A549 (cell line): ENCODE results near the gene FGF14.

ENCODE experiments used
- CHD2 ChIP-seq: fragments of 150-350 bp; IDR thresholded peaks from 2 replicates; pipeline ENCODE4 v1.6.1; 2014; ENCODE audit warnings: low read length; ENCODE audit not compliant: partially characterized antibody
- CHD4 ChIP-seq: fragments of 200-600 bp; sonication (generic); IDR thresholded peaks from 2 replicates; pipeline ENCODE4 v1.6.1; 2016; ENCODE audit warnings: antibody characterized with exemption, mild to moderate bottlenecking, borderline replicate concordance
- CTCF ChIP-seq: fragments of >200 bp; sonication (Bioruptor Twin); formaldehyde crosslinking; IDR thresholded peaks from 3 replicates; pipeline ENCODE4 v1.5.1; 2016
- EP300 ChIP-seq, 2 experiments: fragments of >200 bp; sonication (Bioruptor Twin); formaldehyde crosslinking; IDR thresholded peaks; 2 replicates in 1 of 2; 3 replicates in 1 of 2; pipeline ENCODE4 v1.6.1; 2016 to 2017
- FOXS1 ChIP-seq: fragments of 250-450 bp; sonication (Bioruptor Pico); IDR thresholded peaks from 2 replicates; pipeline ENCODE4 v1.5.0; 2020; ENCODE audit warnings: mild to moderate bottlenecking, moderate library complexity
- HOXB13 ChIP-seq: fragments of 250-450 bp; sonication (Bioruptor Pico); IDR thresholded peaks from 2 replicates; pipeline ENCODE4 v1.5.0; 2020; ENCODE audit warnings: low read depth, mild to moderate bottlenecking, moderate library complexity
- JUNB ChIP-seq: fragments of >200 bp; sonication (Bioruptor Twin); formaldehyde crosslinking; IDR thresholded peaks from 2 replicates; pipeline ENCODE4 v1.6.1; 2016
- MAZ ChIP-seq: fragments of 150-350 bp; IDR thresholded peaks from 2 replicates; pipeline ENCODE4 v1.6.1; 2014; ENCODE audit warnings: antibody characterized with exemption, low read depth, low read length, borderline replicate concordance
- NR3C1 ChIP-seq: fragments of >200 bp; sonication (Bioruptor Twin); formaldehyde crosslinking; IDR thresholded peaks from 3 replicates; pipeline ENCODE4 v1.6.1; 2017
- REST ChIP-seq: fragments of 200-600 bp; sonication (generic); IDR thresholded peaks from 2 replicates; pipeline ENCODE4 v1.6.1; 2016; ENCODE audit warnings: antibody characterized with exemption, mild to moderate bottlenecking, moderate library complexity
- RFX5 ChIP-seq: fragments of 450-650 bp; IDR thresholded peaks from 2 replicates; pipeline ENCODE4 v1.7.1; 2014; ENCODE audit warnings: antibody characterized with exemption, mild to moderate bottlenecking, moderate library complexity
- SMC3 ChIP-seq: fragments of >200 bp; sonication (Bioruptor Twin); formaldehyde crosslinking; IDR thresholded peaks from 3 replicates; pipeline ENCODE4 v1.6.1; 2018; ENCODE audit warnings: inconsistent platforms
- ZFP36 ChIP-seq: fragments of 450-650 bp; IDR thresholded peaks from 2 replicates; pipeline ENCODE4 v1.6.1; 2014; ENCODE audit warnings: borderline replicate concordance; ENCODE audit not compliant: partially characterized antibody

- no peak for TF ChIP-seq ZFP36
- TF ChIP-seq EP300 (IDR thresholded peaks at IDR 0.05), result no peak
- TF ChIP-seq CTCF, result no peak
- no peak for TF ChIP-seq REST
- TF ChIP-seq FOXS1 (CRISPR knock-in tag), result no peak
- TF ChIP-seq CHD2, result no peak
- TF ChIP-seq CHD4, result no peak
- no peak for TF ChIP-seq SMC3
- TF ChIP-seq HOXB13 (CRISPR knock-in tag), result no peak
- no peak for TF ChIP-seq RFX5
- no peak for TF ChIP-seq JUNB
- no peak for TF ChIP-seq MAZ
- TF ChIP-seq NR3C1, result no peak
Measured at GRCh38 chr13:101917475-101917810, 484.4 kb downstream of the FGF14 start.
